LHCN-M2 (cell line): Measurements from ENCODE around the gene IFNAR1. TPM values are rescaled to one million over a fixed set of nuclear protein-coding genes. Genes with fewer than 3 reads are reported as not detected.

ENCODE experiments used
- DNase-seq: peaks from one replicate; pipeline ENCODE4 v3.0.0-alpha.2; 2012; ENCODE audit warnings: low read depth
- polyA plus RNA-seq: library from polyadenylated mRNA; unstranded; fragments of >200 nt; gene quantifications from one replicate; pipeline ENCODE4 v1.2.1, GENCODE V29; 2012; ENCODE audit warnings: missing spikeins
- total RNA-seq: library from RNA; depleted of rRNA; stranded (reverse); fragments of >200 nt; gene quantifications from 2 replicates; pipeline ENCODE4 v1.2.3, GENCODE V29; 2014; rRNA removed

Gene IFNAR1
- total RNA-seq, result 13.4 and 20.3 TPM in 2 replicates
- polyA plus RNA-seq, result 13.0 TPM

- DNase-seq, result peak; percentile 96
Observed at GRCh38 chr21:33324291-33325221, at the start of gene IFNAR1. Gene IFNAR1, plus strand, starts transcription at chr21:33324970. Its CDS starts 86 bp downstream, at chr21:33325056.

- no peak for DNase-seq
Observed at GRCh38 chr21:33278721-33279120, 46.0 kb upstream of the IFNAR1 start.

GRCh38 chr21:33279330-33279820 lies 45.4 kb upstream of the IFNAR1 start:
- DNase-seq, result no peak

DNA sequence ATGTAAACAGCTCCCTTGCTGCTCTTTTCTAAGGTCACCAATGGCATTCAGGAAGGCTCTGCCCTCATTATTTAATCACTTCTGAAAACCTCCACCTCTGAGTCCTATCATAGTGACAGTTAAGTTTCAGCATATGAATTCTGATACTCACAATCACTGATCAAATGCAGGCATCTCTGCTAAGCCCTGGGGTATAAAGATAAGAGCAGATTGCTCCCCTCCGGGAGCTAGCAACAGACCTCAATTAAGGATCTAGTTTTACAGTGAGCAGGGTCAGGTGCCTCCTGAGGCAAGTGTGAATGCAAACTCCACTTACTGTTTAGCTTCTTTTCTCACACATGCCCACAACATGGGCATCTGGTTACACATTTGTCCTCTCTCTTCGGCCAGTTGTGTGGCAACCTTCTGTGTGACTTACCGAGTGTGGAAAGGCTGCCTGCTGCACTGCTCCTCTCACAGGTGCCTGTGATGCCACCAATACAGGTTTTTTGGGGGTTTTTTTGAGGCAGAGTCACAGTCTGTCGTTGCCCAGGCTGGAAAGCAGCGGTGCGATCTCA lies 43.6 kb upstream of the IFNAR1 start:
- DNase-seq, result no peak

DNA sequence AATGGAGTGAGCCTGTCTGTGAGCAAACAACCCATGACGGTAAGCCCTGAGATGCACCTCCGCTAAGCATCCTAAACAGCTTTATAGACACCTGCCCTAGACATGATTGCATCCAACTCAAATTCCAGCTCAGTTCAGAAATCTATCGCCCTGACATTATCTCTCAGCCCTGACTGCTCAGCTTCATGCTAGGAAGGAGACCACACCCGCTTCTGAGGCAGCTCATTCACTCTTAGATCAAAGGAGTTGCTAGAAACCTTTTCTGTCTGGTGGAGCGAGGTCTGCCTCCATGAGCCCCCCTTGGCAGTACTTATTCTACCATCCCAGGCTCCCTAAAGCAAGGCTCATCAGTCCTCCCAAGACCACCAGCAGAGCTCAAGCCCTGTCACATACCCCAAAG lies 41.6 kb upstream of the IFNAR1 start:
- DNase-seq, result no peak

DNA sequence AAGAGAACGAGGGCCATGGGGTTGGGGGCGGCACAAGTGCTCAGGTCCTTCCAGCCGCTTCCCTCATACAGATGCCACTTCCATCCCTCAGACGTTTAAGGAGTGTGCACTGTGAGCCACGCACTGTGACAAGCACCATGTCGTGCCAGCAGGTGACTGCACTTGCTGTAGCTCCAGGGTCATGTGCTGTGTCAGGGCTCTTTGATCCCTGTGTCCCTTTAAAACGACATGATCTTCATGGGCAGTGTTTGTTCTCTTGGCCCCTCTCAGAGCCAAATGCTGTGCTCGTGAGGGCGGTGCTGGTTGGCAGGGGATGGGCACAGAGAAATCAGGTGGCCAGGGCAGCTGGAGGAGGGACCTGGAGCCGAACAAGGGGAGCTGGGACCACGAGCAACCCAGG lies 38.7 kb upstream of the IFNAR1 start:
- no peak for DNase-seq

DNA sequence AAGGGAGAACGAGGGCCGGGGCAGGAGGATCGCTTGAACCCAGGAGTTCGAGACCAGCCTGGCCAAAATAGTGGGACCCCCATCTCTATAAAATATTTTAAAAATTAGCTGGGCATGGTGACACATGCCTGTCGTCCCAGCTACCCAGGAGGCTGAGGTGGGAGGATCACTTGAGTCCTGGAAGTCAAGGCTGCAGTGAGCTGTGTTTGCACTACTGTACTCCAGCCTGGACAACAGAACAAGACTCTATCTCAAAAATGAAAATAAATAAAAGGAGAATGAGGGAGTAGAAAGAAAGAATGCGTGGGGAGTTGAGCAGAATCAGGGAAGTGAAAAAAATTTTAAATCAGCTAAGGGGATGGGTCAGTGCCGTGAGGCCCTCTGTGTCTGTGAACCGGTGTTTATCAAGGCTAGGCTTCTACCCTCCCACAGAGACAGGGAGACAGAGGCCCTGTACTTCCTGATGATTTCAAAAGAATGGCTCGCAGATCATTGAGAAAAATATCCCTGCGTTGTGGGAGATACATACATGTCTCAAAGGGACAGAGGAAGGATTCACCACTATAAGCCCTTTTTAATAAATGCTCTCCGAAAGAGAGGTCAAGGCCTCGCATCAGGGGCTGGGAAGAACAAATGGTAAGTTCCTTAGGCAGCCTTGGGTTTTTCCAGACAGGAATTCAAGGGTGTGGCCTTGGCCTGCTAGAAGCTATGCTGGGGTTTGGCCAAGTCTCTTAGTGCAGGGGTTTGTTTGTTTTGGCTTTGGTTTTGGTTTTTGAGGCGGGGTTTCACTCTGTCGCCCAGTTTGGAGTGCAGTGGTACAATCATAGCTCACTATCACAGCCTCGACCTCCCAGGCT lies 37.9 kb upstream of the IFNAR1 start:
- peak; percentile 74 for DNase-seq

- peak; percentile 57 for DNase-seq
Observed at GRCh38 chr21:33289199-33289819, 35.5 kb upstream of the IFNAR1 start.

DNA sequence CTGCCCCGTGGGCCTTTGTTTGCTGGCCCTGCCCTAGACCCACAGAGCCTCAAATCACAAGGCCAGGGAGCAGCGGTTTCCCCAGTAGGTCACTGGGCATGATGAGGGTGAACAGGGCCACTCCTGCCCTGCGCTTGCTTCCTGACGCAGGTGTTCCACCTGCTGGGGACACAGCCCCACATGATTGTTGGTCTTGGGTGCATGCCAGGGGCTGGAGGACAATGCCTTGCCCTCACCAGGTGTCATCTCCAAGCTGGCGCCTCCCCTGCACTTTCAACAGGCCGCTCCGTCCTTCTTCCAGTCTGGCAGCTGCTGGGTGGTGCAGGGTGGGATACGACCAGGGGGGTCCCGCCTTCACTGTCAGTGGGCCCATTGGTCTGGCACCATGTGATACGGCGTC lies 34.3 kb upstream of the IFNAR1 start:
- DNase-seq, result no peak

GRCh38 chr21:33291686-33292085 lies 33.1 kb upstream of the IFNAR1 start:
- no peak for DNase-seq

- DNase-seq, result no peak
Observed at GRCh38 chr21:33292724-33293123, 32.0 kb upstream of the IFNAR1 start.

- DNase-seq, result no peak
Observed at GRCh38 chr21:33293136-33293535, 31.6 kb upstream of the IFNAR1 start.

DNA sequence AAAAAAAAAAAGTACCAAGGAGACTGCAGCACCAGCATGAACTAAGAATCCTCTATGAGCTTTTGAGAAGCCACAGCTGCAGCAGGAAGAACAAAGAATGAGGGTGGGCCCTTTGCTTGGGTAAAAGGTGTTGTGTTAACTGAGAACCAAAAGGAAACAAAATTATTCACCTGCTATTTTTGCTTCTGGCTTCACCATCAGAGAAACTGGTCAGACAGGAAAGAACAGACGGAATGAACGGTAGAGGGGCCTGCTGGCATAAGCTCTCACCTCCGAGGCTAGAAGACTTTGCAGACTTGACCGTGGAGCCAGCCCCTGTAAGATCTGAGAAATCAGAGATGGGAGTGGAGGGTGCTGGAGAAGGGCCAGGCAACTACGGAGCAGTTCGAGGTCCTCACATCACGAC lies 31.0 kb upstream of the IFNAR1 start:
- no peak for DNase-seq

DNA sequence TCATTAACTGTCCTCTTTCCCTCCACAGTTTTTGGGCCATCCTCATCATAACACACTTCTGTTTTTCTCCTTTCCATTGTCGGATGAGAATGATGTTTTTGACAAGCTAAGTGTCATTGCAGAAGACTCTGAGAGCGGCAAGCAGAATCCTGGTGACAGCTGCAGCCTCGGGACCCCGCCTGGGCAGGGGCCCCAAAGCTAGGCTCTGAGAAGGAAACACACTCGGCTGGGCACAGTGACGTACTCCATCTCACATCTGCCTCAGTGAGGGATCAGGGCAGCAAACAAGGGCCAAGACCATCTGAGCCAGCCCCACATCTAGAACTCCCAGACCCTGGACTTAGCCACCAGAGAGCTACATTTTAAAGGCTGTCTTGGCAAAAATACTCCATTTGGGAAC lies 28.6 kb upstream of the IFNAR1 start:
- DNase-seq, result no peak

DNA sequence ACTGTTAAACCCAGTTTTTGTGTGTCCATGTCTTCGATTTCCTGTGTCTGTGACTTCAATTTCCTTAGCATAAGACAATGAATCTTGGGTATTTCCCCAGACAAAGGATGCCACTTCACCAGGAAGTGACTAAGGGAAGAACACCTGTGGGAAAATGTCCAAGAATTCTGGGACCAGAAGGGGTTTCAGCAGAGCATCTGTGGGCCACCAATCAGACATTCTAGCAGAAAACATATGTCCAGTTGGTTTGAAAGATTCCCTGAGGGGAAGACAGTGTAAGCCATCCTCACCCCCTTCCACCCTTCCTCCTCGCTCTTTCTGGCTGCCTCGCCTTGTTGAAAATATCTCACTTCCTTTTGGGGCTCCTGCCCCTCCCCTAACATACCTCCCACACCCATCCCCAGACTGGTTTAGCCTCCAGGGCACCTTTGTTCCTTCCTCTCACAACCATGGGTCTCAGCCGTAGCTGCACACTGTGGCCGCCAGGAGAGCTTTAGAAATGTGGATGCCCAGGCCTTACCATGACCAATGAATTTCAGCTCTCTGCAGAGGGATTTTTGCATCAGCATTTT lies 25.5 kb upstream of the IFNAR1 start:
- DNase-seq, result no peak

DNA sequence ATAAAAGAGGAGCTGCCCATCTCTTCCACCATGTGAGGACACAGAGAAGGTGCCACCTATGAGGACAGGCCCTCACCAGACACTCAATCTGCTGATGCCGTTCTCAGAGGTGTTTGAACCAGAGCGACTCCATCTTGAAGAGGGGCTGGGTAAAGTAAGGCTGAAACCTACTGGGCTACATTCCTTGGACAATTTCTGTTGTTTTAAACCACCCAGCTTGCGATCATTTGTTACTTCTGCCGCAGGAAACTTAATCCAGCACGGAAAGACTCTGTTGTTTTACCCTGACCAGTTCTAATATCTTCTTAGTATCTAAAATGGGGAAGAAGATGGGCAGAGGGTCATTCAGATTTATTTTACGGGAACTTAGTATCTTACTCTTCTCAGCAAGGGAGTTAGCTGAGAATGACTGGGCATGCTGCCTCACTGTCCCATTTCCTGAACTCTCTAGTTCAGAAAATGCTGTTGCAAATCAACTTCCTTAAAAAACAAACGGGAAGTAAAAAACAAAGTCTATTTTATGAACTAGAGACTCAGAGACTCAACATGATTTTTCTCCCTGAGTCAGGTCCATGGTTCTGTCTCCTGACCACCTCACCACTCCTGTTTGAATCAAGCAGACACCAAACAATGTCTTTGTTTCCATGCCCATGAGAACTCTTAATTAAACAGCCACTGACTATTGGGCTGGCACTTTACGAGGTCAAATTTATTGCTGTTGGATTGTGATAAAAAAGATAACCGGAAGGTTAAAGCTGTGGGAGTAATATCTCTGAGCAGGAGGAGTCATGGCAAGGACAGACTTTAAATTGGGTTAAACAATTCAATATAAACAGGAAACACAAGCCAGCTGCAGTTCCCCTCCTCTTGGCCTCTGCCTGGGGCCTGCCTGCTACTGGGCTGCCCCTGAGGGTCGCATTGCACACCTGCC lies 23.8 kb upstream of the IFNAR1 start:
- no peak for DNase-seq

- DNase-seq, result no peak
Observed at GRCh38 chr21:33301632-33302002, 23.2 kb upstream of the IFNAR1 start.

DNA sequence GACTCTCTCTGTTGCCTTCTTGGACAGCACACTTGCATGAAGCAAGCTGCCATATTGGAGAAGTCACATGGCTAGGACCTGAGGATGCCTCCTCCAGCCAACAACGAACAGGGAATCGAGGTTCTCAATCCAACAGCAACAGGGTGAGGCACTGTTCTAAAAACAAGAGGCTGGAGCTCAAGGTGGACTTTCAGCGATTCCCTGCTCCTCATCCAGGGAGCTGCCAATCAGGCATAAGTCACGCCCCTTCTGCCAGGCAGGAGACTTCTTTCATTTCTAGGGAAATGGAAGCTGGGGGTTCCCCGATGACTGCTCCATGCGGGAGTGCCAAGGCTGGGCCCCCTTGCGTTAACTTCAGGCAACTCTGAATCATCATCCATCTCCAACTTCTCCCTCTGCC lies 22.7 kb upstream of the IFNAR1 start:
- no peak for DNase-seq

DNA sequence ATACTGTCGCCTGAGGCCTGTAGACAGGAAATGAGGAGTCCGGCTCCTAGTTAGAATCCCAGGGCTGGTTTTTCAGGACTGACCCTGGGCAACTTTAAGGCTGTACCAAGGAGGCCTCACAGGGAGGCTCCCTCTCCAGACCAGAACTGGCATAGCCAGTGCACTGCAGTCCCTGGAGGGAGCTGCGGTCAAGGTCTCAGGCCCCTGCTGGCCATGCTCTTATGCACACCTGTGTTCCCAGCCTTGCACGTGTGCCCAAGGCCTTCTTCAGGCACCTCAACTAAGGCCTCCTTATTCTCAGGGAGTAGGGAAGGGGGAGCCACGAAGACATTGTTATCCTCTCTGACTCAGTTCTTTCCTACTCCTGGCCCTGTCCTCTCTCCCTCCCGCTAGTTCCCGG lies 22.0 kb upstream of the IFNAR1 start:
- no peak for DNase-seq

DNA sequence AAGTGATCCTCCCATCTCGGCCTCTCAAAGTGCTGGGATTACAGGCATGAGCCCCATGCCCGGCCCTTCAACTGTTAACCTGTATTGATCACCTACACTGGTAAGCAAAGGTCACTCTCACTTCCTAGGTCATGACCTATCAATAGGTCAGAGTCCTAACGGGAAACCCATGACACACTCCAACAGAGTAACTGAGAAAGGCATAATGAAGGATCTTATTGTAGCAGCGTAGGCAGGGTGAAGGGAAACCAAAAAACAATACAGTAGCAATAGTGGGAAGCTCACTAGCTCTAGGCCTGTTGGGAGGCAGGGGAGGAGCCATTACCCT lies 19.5 kb upstream of the IFNAR1 start:
- DNase-seq, result no peak
